Activated naive CD8-positive, alpha-beta T cell (primary cell): ENCODE measurements around the gene RANBP3L.
"Not testable (repeated sequence)": the region's sequence is repeated elsewhere in the genome, so short reads cannot be mapped to it uniquely, and the experiment has no call there.

Source experiments
- H3K27ac Mint-ChIP-seq: one replicate; pipeline ENCODE4 v1.8.0; 2021; ENCODE audit warnings: mixed read lengths
- H3K27me3 Mint-ChIP-seq: one replicate; pipeline ENCODE4 v1.8.0; 2021; ENCODE audit warnings: mixed read lengths
- H3K36me3 Mint-ChIP-seq: one replicate; pipeline ENCODE4 v1.8.0; 2021; ENCODE audit warnings: mixed read lengths
- H3K4me1 Mint-ChIP-seq: one replicate; pipeline ENCODE4 v1.8.0; 2021; ENCODE audit warnings: low read depth, mixed read lengths
- H3K4me3 Mint-ChIP-seq: one replicate; pipeline ENCODE4 v1.8.0; 2021; ENCODE audit warnings: mild to moderate bottlenecking, mixed read lengths
- H3K9me3 Mint-ChIP-seq: one replicate; pipeline ENCODE4 v1.8.0; 2021; ENCODE audit warnings: low read depth, mixed read lengths

RANBP3L gene

DNA sequence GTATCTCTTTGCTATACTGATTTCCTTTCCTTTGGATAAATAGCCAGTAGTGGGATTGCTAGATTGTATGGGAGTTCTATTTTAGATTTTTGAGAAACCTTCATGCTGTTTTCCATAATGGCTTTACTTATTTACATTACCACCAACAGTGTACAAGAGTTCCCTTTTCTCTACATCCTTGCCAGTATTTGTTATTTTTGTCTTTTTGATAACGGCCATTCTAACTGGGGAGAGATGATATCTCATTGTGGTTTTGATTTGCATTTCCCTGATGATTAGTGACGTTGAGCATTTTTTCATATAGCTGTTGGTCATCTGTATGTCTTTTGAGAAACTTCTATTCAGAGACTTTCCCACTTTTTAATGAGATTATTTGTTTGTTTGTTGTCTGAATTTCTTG lies 85.8 kb downstream of the RANBP3L start:
- peaks cover 12% of the 10 kb centered on the region for H3K36me3 Mint-ChIP-seq
- no peak overlapping the region for H3K27ac Mint-ChIP-seq

DNA sequence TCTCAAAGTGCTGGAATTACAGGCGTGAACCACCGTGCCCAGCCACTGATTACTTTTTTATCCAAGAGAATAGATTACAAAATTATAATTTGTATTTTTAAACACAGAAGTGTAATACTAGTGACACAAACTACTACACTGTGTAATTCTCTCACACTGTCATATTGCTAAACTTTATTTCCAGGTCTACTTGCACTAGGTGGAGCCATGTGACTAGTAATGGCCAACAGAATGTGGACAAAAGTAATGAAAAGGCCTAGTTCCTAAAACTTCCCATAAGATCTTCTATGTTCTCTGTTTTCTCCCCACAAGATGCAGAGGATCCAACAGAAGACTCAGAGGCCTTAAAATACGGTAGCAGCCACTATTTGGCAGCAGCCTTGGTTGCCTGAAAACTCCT lies 87.3 kb downstream of the RANBP3L start:
- Mint-ChIP-seq H3K27ac (no peak overlapping the region), H3K4me1 (no peaks in the 10 kb centered on the region), H3K9me3 (no peaks in the 10 kb centered on the region), H3K36me3 (peaks cover 13% of the 10 kb centered on the region), H3K4me3 (no peak overlapping the region), H3K27me3 (no peaks in the 10 kb centered on the region)

More for the DNA sequence above, 85.8 kb downstream of the RANBP3L start:
- Mint-ChIP-seq H3K27me3 (no peaks in the 10 kb centered on the region), H3K4me1 (no peaks in the 10 kb centered on the region), H3K4me3 (no peak overlapping the region), H3K9me3 (no peaks in the 10 kb centered on the region)

DNA sequence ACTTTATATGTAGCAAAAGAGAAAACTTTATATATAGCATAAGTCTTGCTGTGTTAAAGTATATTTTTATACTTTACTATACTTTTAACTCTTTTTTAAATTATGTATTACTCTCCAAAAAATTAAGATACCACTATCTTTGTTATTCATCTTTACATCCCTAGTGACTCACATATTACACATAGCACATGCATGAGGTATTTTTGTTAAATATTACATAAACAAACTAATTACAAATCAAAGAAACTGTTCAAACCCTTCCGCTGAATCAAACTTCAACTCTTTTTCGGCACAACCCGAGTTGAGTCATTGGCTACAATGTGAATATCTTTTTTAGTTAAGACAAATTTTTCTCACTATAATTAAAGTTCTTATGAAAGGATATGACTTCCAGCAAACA lies 92.0 kb downstream of the RANBP3L start:
- peaks cover 28% of the 10 kb centered on the region for H3K36me3 Mint-ChIP-seq
- no peak overlapping the region for H3K27ac Mint-ChIP-seq
- H3K4me3 Mint-ChIP-seq, result no peak overlapping the region
- H3K4me1 Mint-ChIP-seq, result no peaks in the 10 kb centered on the region
- no peaks in the 10 kb centered on the region for H3K9me3 Mint-ChIP-seq
- H3K27me3 Mint-ChIP-seq, result no peaks in the 10 kb centered on the region

DNA sequence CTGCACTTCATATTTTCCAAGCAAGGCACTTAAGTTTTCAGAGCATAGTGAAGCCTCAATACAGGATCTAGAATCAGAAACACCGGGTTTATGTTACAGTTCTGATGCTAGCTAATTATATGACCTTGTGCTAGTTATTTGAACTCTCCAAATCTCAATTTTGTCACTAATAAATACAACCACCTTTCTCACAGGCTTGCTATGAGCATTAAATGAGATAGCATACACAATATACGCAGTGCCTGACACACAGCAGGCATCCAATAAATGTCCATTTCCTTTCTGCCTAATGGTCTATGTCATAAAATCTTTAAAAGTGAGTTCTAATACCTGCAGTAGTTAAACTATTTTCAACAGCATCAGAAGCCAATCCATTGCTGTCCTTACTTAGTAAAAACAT lies 92.9 kb downstream of the RANBP3L start:
- no peak overlapping the region for H3K4me3 Mint-ChIP-seq
- H3K9me3 Mint-ChIP-seq, result no peaks in the 10 kb centered on the region
- no peaks in the 10 kb centered on the region for H3K27me3 Mint-ChIP-seq
- no peak overlapping the region for H3K27ac Mint-ChIP-seq
- peaks cover 28% of the 10 kb centered on the region for H3K36me3 Mint-ChIP-seq
- H3K4me1 Mint-ChIP-seq, result no peaks in the 10 kb centered on the region

DNA sequence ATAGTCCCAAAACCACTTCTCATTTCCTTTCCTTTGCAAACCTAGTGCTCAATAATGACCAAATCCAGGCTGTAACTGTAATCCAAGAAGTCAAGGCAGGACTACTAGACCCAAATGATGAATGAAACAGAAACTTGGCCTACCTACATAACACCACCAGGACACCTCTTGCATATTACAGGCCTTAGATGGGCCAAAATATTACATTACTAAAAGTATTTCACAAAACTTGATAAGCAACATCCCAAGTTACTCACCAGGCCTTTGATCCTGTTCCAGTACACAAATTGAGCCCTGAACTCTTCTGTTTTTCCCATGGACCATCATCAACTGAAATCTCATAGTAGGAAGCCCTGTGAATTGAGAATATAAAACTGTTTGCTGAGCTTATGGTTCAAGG lies 94.8 kb downstream of the RANBP3L start:
- Mint-ChIP-seq H3K4me3 (no peak overlapping the region), H3K27me3 (no peaks in the 10 kb centered on the region), H3K4me1 (no peaks in the 10 kb centered on the region), H3K9me3 (no peaks in the 10 kb centered on the region), H3K27ac (no peak overlapping the region), H3K36me3 (peaks cover 29% of the 10 kb centered on the region)

DNA sequence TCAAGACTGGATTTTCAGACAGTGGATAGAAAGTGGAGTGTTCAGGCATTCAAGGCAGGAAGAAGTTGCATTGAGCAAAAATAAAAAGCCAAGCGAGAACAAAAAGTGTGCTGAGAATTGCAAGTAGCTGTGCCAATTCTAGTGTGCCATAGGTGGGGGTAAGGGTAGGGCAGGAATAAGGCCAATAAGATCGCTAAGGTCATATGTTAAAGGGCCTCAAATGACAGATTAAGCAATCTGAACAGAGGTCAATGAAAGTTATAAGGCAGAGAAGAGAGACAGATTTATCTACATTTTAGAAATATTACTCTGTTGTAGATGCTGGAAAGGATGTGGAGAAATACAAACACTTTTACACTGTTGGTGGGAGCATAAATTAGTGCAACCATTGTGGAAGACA lies 96.4 kb downstream of the RANBP3L start:
- H3K4me3 Mint-ChIP-seq, result no peak overlapping the region
- H3K9me3 Mint-ChIP-seq, result no peaks in the 10 kb centered on the region
- no peak overlapping the region for H3K27ac Mint-ChIP-seq
- peaks cover 29% of the 10 kb centered on the region for H3K36me3 Mint-ChIP-seq
- no peaks in the 10 kb centered on the region for H3K27me3 Mint-ChIP-seq
- H3K4me1 Mint-ChIP-seq, result no peaks in the 10 kb centered on the region

DNA sequence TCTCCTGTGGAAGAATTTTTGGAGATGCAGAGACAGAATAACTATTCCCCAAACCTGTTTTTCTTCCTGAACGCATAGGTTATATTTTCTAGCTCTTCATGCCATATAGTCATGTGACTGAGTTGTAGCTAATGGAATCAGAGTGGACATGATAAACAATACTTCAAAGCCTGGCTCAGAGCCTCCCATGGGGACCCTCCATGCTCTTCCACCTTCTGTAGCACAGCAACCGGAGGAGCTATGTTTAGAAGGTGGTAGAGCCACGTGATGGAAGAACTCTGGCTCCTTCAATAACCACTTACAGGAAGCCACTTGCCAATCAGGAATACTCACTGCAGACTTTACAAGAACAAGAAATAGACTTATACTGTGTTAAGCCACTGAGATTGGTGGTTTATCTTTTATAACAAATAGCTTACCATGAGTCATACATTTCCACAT lies 99.2 kb downstream of the RANBP3L start:
- no peaks in the 10 kb centered on the region for H3K27me3 Mint-ChIP-seq
- H3K27ac Mint-ChIP-seq, result no peak overlapping the region
- no peaks in the 10 kb centered on the region for H3K4me1 Mint-ChIP-seq
- H3K36me3 Mint-ChIP-seq, result peaks cover 26% of the 10 kb centered on the region
- H3K9me3 Mint-ChIP-seq, result no peaks in the 10 kb centered on the region
- no peak overlapping the region for H3K4me3 Mint-ChIP-seq

DNA sequence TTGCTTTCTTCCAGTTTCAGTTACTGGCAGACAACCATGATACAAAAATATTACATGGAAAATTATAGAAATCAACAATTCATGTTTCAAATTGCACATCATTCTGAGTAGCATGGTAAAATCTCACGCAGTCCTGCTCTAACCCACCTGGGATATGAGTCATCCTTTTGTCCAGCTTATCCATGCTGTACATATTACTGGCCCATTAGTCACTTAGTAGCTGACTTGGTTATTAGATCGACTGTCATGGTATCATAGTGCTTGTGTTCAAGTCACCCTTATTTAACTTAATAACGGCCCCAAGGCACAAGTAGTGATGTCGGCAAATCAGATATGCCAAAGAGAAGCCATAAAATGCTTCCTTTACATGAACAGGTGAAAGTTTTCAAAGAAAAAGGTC lies 101.2 kb downstream of the RANBP3L start:
- H3K9me3 Mint-ChIP-seq, result no peaks in the 10 kb centered on the region
- no peaks in the 10 kb centered on the region for H3K4me1 Mint-ChIP-seq
- H3K36me3 Mint-ChIP-seq, result peaks cover 17% of the 10 kb centered on the region
- no peak overlapping the region for H3K27ac Mint-ChIP-seq
- no peak overlapping the region for H3K4me3 Mint-ChIP-seq
- H3K27me3 Mint-ChIP-seq, result no peaks in the 10 kb centered on the region

DNA sequence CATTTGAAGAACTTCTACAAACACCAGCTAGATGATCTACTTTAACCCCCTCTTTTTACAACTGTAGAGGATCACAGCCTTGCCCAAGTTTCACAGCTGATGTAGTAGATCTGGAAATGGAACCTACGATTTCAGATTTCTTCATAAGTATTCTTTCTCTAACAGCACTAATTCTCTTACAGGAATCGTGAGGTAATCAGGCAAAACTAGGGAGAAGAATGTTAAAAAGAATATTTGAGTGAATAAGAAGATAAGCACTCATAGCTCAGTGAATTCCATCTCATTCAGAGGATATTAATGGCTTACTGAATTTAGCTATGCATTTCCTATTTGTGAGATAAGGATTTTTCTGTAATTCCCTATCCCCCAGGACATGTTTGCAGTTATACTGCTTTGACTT lies 102.1 kb downstream of the RANBP3L start:
- H3K9me3 Mint-ChIP-seq, result no peaks in the 10 kb centered on the region
- H3K4me3 Mint-ChIP-seq, result no peak overlapping the region
- H3K27ac Mint-ChIP-seq, result no peak overlapping the region
- no peaks in the 10 kb centered on the region for H3K27me3 Mint-ChIP-seq
- H3K4me1 Mint-ChIP-seq, result no peaks in the 10 kb centered on the region
- peaks cover 18% of the 10 kb centered on the region for H3K36me3 Mint-ChIP-seq

DNA sequence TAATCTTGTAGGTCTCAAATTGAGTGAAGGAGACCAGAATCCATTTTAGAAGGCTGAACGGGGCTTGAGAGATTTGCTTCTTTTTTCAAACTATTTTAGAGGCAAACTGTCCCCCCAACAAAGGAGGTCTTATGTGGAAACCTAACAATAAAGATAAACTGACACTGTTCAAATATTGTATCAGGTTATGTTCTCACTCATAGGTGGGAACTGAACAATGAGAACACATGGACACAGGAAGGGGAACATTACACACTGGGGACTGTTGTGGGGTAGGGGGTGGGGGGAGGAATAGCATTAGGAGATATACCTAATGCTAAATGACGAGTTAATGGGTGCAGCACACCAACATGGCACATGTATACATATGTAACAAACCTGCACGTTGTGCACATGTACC lies 102.9 kb downstream of the RANBP3L start:
- not testable (repeated sequence) for H3K27ac Mint-ChIP-seq, H3K27me3 Mint-ChIP-seq, H3K4me1 Mint-ChIP-seq, H3K9me3 Mint-ChIP-seq, H3K4me3 Mint-ChIP-seq
- peaks cover 17% of the 10 kb centered on the region for H3K36me3 Mint-ChIP-seq
